Loucy (cell line): ENCODE results near the gene FCHSD2.

Source experiments
- EZH2phosphoT487 ChIP-seq: fragments of 200-600 bp; IDR thresholded peaks from 2 replicates; pipeline ENCODE4 v1.6.1; 2018; ENCODE audit warnings: antibody characterized with exemption, mild to moderate bottlenecking, moderate library complexity, borderline replicate concordance
- TF ChIP-seq, protein P1 (sequence below): fragments of 200-600 bp; sonication (generic); conservative IDR thresholded peaks from 2 replicates; pipeline ENCODE4 v1.5.1; 2014; ENCODE audit warnings: mild to moderate bottlenecking, antibody characterized with exemption, low read length

DNA sequence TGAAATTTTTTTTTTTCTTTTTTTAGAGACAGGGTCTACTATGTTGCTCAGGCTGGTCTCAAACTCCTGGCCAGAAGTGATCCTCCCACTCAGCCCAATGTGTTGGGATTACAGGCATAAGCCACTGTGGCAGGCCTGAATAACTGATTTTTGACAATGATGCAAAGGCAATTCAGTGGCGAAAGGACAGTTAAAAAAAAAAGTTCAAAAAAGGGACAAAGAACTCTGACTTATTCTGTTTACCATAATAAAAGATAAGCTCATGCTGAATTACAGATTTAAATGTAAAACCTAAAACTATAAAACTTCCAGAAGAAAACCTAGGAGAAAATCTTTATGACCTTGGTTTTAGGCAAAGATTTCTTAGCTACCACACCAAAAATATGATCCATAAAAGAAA, 279.0 kb downstream of the FCHSD2 start:
- TF ChIP-seq, protein P1, sequence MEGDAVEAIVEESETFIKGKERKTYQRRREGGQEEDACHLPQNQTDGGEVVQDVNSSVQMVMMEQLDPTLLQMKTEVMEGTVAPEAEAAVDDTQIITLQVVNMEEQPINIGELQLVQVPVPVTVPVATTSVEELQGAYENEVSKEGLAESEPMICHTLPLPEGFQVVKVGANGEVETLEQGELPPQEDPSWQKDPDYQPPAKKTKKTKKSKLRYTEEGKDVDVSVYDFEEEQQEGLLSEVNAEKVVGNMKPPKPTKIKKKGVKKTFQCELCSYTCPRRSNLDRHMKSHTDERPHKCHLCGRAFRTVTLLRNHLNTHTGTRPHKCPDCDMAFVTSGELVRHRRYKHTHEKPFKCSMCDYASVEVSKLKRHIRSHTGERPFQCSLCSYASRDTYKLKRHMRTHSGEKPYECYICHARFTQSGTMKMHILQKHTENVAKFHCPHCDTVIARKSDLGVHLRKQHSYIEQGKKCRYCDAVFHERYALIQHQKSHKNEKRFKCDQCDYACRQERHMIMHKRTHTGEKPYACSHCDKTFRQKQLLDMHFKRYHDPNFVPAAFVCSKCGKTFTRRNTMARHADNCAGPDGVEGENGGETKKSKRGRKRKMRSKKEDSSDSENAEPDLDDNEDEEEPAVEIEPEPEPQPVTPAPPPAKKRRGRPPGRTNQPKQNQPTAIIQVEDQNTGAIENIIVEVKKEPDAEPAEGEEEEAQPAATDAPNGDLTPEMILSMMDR: no peak
- TF ChIP-seq EZH2phosphoT487: no peak
